ENCODE data around the gene ARSI. TPM values are rescaled to one million over a fixed set of nuclear protein-coding genes. Genes with fewer than 3 reads are reported as not detected.

Gene ARSI
- total RNA-seq, 1 donor from 2014 or later, result not detected

DNA sequence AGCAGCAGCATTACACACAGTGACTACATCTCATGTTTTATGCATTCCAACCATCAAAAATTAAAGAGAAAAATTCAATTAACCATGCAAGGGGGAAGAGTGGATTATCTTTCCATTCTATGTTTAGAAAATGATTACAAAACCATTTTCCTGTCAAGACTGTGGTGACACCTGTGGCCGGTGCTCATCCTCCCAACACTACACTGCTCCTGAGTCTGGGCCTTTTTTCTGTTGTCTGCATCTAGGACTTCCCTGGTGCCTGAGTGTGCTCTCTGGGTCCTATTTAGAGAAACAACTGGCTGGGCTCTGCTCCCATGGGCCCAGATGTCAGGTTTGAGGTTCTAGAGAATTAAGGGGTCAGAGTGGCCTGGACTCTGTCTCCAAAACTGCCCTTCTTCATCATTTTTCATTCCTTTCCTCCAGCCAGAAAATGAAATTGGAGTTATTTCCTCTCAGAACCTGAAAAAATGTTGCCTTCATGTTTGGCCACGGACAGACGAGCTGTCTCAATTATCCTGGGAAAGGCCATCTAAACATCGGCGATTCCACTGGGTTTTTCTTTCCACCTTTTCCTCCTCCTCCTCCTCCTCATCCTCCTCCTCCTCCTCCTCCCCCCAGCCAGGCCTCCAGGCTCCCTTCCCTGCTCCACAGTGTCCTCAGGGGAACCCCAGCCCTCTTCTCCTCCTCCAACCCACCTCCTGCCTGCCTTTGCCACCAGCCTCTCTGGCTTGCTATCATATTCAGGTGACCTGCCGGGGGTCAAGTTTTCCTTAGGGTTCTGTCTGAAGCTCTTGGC is 11.4 kb upstream of the ARSI start:
- H3K27ac Mint-ChIP-seq, result no peak overlapping the region
- TF ChIP-seq, protein P1, sequence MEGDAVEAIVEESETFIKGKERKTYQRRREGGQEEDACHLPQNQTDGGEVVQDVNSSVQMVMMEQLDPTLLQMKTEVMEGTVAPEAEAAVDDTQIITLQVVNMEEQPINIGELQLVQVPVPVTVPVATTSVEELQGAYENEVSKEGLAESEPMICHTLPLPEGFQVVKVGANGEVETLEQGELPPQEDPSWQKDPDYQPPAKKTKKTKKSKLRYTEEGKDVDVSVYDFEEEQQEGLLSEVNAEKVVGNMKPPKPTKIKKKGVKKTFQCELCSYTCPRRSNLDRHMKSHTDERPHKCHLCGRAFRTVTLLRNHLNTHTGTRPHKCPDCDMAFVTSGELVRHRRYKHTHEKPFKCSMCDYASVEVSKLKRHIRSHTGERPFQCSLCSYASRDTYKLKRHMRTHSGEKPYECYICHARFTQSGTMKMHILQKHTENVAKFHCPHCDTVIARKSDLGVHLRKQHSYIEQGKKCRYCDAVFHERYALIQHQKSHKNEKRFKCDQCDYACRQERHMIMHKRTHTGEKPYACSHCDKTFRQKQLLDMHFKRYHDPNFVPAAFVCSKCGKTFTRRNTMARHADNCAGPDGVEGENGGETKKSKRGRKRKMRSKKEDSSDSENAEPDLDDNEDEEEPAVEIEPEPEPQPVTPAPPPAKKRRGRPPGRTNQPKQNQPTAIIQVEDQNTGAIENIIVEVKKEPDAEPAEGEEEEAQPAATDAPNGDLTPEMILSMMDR (IDR thresholded peaks at IDR 0.05), result no peak
- H3K36me3 Mint-ChIP-seq (ENCODE audit: low read depth), result no peaks in the 10 kb centered on the region
- ChIA-PET POLR2A (interaction anchor here (0.7 kb wide), 1 partner anchor 253 kb away, joined by 4 read pairs; no protein-coding TSS in a partner anchor), CTCF (no interaction called here)
- intact Hi-C loops (cut with micrococcal nuclease), result no loop called here
- no peak for ATAC-seq (ENCODE audit: low read depth)
- peaks cover 19% of the 10 kb centered on the region for H3K27me3 Mint-ChIP-seq
- DNase-seq, result no peak
- no peaks in the 10 kb centered on the region for H3K4me1 Mint-ChIP-seq
- H3K9me3 Mint-ChIP-seq, result no peaks in the 10 kb centered on the region
- H3K4me3 Mint-ChIP-seq, result no peak overlapping the region

DNA sequence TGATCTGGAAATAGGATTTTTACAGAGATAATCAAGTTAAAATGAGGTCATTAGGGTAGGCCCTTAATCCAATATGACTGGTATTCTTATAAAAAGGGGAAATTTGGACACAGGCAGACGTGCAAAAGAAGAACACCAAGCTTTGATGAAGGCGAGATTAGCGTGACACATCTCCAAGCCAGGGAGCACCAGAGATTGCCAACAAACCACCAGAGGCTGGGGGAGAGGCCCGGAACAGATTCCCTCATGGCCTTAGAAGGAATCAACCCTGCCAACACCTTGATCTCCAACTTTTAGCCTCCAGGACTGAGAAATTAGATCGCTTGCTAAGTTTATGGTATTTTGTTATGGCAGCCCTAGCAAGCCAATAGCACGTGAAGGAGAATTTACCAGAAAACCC is 10.8 kb upstream of the ARSI start:
- TF ChIP-seq, protein P1 (IDR thresholded peaks at IDR 0.05), result no peak
- no peak for DNase-seq
- Mint-ChIP-seq H3K4me3 (no peak overlapping the region), H3K9me3 (no peaks in the 10 kb centered on the region), H3K27me3 (peaks cover 19% of the 10 kb centered on the region), H3K36me3 (ENCODE audit: low read depth) (no peaks in the 10 kb centered on the region), H3K27ac (no peak overlapping the region), H3K4me1 (no peaks in the 10 kb centered on the region)
- ChIA-PET POLR2A (interaction anchor here (0.7 kb wide), 1 partner anchor 253 kb away, joined by 4 read pairs; no protein-coding TSS in a partner anchor), CTCF (no interaction called here)
- ATAC-seq (ENCODE audit: low read depth), result no peak
- intact Hi-C loops (cut with micrococcal nuclease), result no loop called here

DNA sequence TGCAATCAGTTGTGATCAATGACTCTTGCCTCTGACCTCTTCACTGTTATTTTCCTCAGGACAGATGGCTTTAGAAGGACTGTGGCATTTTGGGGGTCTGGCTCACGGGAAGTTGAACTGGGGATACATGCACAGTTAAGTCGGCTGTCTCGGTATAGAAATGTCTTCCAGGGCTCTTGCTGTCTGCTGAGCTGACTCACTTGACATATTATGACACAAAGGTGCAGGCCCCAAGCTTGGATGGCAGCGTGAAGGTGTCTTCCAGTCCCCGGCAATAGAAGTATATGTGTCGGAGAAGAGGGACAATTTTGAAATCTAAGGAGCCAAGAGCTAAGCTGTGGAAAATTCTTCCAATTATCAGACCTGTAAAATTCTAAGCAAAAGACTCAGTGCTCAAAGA is 9.8 kb upstream of the ARSI start:
- no peak overlapping the region for H3K27ac Mint-ChIP-seq
- peaks cover 18% of the 10 kb centered on the region for H3K27me3 Mint-ChIP-seq
- no peaks in the 10 kb centered on the region for H3K4me1 Mint-ChIP-seq
- intact Hi-C loops (cut with micrococcal nuclease), result no loop called here
- no peaks in the 10 kb centered on the region for H3K36me3 Mint-ChIP-seq (ENCODE audit: low read depth)
- no peak overlapping the region for H3K4me3 Mint-ChIP-seq
- DNase-seq (no peak), ATAC-seq (ENCODE audit: low read depth) (no peak)
- POLR2A ChIA-PET, result no interaction called here
- CTCF ChIA-PET, result no interaction called here
- no peaks in the 10 kb centered on the region for H3K9me3 Mint-ChIP-seq
- TF ChIP-seq, protein P1 (IDR thresholded peaks at IDR 0.05), result no peak

DNA sequence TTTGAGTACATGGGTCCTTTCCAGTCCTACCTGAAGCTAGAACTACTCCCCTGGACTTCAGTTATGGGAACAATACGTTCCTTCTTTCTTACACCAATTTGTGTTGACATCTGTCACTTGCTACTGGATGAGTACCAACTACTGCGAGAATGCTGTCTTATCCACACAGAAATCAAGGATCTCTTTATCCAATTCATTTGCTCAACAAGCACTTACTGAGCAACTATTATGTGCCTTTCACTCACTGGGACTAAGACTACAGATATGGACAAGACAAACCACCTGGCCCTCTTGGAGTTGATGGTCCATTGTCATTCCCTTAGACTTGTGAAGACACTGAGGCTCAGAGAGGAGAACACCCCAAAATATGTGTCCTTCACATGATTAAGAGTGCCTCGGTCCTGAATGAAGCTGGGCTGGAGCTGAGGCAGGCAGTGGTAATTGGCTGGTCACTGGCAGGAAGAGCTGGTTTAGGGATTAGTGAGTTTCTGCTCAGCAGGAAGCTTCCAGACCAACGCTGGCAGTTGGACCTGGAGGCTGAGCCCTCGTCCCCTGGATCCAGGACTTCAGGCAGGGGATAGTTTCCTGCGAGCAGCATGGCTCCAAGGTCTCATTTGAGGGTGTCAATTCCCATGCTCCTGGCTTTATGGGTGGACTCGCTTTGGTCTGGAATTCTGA is 8.4 kb upstream of the ARSI start:
- intact Hi-C loops (cut with micrococcal nuclease), result no loop called here
- Mint-ChIP-seq H3K36me3 (ENCODE audit: low read depth) (no peaks in the 10 kb centered on the region), H3K27me3 (peaks cover 18% of the 10 kb centered on the region), H3K27ac (no peak overlapping the region), H3K4me1 (no peaks in the 10 kb centered on the region), H3K9me3 (no peaks in the 10 kb centered on the region), H3K4me3 (no peak overlapping the region)
- POLR2A ChIA-PET, result no interaction called here
- no peak for DNase-seq
- TF ChIP-seq, protein P1 (IDR thresholded peaks at IDR 0.05), result no peak
- no peak for ATAC-seq (ENCODE audit: low read depth)
- CTCF ChIA-PET, result no interaction called here

DNA sequence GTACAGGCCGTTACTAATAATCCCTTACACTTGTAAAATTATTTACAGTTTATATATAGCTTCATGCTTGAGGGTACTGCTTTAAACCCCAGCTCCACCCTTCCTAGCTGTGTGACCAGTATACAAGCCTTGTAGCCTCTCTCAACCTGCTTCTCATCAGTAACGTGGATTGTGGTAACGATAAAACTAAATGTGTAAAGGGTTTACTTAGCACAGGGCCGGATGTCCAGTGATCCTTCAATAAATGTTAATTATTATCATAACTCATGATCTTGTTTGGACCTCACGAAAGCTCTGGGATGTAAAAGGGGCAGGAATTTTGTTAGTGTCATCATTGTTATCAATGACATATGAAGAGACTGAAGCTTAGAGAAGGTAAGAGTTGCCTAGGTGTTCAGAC is 7.5 kb upstream of the ARSI start:
- H3K36me3 Mint-ChIP-seq (ENCODE audit: low read depth), result no peaks in the 10 kb centered on the region
- ChIA-PET POLR2A (no interaction called here), CTCF (no interaction called here)
- ATAC-seq (ENCODE audit: low read depth) (no peak), DNase-seq (no peak)
- TF ChIP-seq, protein P1 (IDR thresholded peaks at IDR 0.05), result no peak
- no peaks in the 10 kb centered on the region for H3K9me3 Mint-ChIP-seq
- H3K27me3 Mint-ChIP-seq, result peaks cover 17% of the 10 kb centered on the region
- H3K4me1 Mint-ChIP-seq, result no peaks in the 10 kb centered on the region
- H3K4me3 Mint-ChIP-seq, result no peak overlapping the region
- intact Hi-C loops (cut with micrococcal nuclease), result no loop called here
- H3K27ac Mint-ChIP-seq, result no peak overlapping the region
